GM18870 (cell line): Measurements from ENCODE around the gene NYAP1.
"Not testable (repeated sequence)": the region's sequence is repeated elsewhere in the genome, so short reads cannot be mapped to it uniquely, and the experiment has no call there.

ENCODE experiments used
- ATAC-seq: cut with Tn5 transposase; IDR thresholded peaks from one replicate; pipeline ENCODE4 v1.9.1; 2021; ENCODE audit warnings: moderate library complexity; ENCODE audit not compliant: unreplicated experiment

The NYAP1 gene

DNA sequence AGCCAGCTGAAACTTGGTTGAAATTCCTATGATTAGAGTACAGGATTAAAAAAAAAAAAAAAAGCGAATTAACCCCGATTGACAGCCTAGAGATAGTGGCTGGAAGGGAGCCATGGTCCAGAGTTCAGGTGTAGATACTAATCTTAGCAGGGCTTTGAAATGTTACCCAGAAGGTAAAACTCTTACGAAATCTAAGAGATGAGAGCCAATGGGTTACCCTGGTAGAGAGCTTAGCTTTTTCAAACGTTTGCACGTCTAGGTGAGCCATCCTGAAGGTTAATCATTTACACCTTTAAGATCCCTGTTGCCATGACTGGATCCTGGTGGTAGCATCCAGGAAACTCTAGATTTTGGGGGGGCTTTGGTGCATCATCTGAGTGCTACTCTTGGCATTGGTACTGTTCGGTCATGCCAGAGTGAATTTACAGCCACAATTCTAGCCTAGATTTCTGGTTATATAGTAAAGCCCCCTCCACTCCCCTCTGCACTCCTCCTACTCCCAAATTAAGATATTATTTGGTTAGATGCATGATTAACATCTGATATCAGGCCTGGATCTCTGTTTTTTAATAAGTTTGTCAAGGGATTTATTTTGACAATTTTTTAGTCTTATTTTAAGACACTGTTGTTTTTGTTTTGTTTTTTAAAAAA lies 56.5 kb downstream of the NYAP1 start:
- ATAC-seq: no peak

- ATAC-seq: not testable (repeated sequence)
Measured at GRCh38 chr7:100541309-100541708, 57.6 kb downstream of the NYAP1 start.

DNA sequence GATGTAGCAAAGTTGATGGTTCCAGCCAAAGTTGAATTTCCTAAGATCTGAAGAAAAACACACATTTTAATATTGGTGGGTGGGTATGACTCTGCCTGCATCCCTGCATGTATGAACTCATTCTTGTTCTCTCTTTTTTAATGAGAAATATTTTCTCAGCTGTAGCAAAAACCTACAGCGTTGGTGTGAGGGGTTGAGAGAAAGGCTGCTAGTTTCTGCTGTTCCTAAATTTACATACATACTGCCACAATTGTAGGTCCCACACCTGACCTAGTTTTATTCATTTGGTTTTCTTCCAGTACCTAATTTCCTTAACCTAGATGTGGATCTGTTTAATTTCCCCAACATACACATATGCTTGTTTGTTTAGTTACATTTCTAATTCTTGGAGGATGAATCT lies 59.9 kb downstream of the NYAP1 start:
- ATAC-seq: no peak

GRCh38 chr7:100544386-100544785 lies 60.7 kb downstream of the NYAP1 start:
- no peak for ATAC-seq
